HEK293 (cell line): ENCODE data around the gene CDK6.

Experiments used
- CTCF ChIA-PET: fragments of 350-600 bp; formaldehyde crosslinking; extraction: SDS; loops from one replicate; lab custom pipeline; 2021; ENCODE audit warnings: antibody characterized with exemption; lab: Yijun Ruan, JAX
- POLR2A ChIA-PET: fragments of 300-600 bp; formaldehyde crosslinking; extraction: SDS; loops from one replicate; lab custom pipeline; 2020; ENCODE audit warnings: antibody characterized with exemption, inconsistent platforms; lab: Yijun Ruan, JAX
- H3K27ac ChIP-seq: fragments of 200-500 bp; sonication (Bioruptor generic); 2 replicates; pipeline ENCODE4 v1.5.1; 2014; ENCODE audit warnings: low read depth, low read length, control low read depth, inconsistent platforms; ENCODE audit errors: extremely low read depth
- H3K36me3 ChIP-seq, 2 experiments: fragments of 200-500 bp in 1 of 2; sonication (Bioruptor generic) in 1 of 2; 1 replicate in 1 of 2; 2 replicates in 1 of 2; pipeline ENCODE4 v1.5.1; 2014 to 2017; ENCODE audit warnings: inconsistent platforms in 2 of 2, low read length in 2 of 2; ENCODE audit not compliant: control insufficient read depth in 2 of 2, insufficient read depth in 1 of 2
- H3K4me1 ChIP-seq: fragments of 200-500 bp; sonication (Bioruptor generic); 2 replicates; pipeline ENCODE4 v1.5.1; 2014; ENCODE audit warnings: mild to moderate bottlenecking, low read length, inconsistent platforms; ENCODE audit not compliant: control insufficient read depth, insufficient read depth
- H3K4me3 ChIP-seq: 2 replicates; pipeline ENCODE4 v1.5.1; 2011; ENCODE audit warnings: low read depth, mild to moderate bottlenecking, control low read depth, low read length, moderate library complexity
- H3K9me3 ChIP-seq: fragments of 200-500 bp; sonication (Bioruptor generic); 2 replicates; pipeline ENCODE4 v1.5.1; 2014; ENCODE audit warnings: low read depth, low read length, inconsistent platforms; ENCODE audit not compliant: control insufficient read depth, insufficient read depth
- GLIS1 ChIP-seq: fragments of 450-650 bp; formaldehyde crosslinking; IDR thresholded peaks from 2 replicates; pipeline ENCODE4 v1.5.1; 2016; ENCODE audit warnings: missing biosample characterization, missing genetic modification characterization
- GLIS2 ChIP-seq: fragments of 450-650 bp; formaldehyde crosslinking; IDR thresholded peaks from 2 replicates; pipeline ENCODE4 v1.5.1; 2016; ENCODE audit warnings: missing biosample characterization, missing genetic modification characterization
- INSM2 ChIP-seq: fragments of 450-650 bp; formaldehyde crosslinking; IDR thresholded peaks from 2 replicates; pipeline ENCODE4 v1.5.1; 2016; ENCODE audit warnings: missing biosample characterization, missing genetic modification characterization
- KLF9 ChIP-seq: fragments of 450-650 bp; formaldehyde crosslinking; IDR thresholded peaks from 2 replicates; pipeline ENCODE4 v1.5.1; 2016; ENCODE audit warnings: missing biosample characterization, missing genetic modification characterization, low read depth
- MEIS1 ChIP-seq: sonication (generic); formaldehyde crosslinking; IDR thresholded peaks from 2 replicates; pipeline ENCODE4 v1.8.1; 2022; ENCODE audit warnings: missing genetic modification reagents, mild to moderate bottlenecking, borderline replicate concordance
- MYNN ChIP-seq: fragments of 450-650 bp; formaldehyde crosslinking; IDR thresholded peaks from 2 replicates; pipeline ENCODE4 v1.5.1; 2016; ENCODE audit warnings: missing biosample characterization, missing genetic modification characterization, borderline replicate concordance
- OSR2 ChIP-seq: fragments of 450-650 bp; formaldehyde crosslinking; IDR thresholded peaks from 2 replicates; pipeline ENCODE4 v1.5.1; 2016; ENCODE audit warnings: missing biosample characterization, missing genetic modification characterization
- SALL2 ChIP-seq: fragments of 450-650 bp; formaldehyde crosslinking; IDR thresholded peaks from 2 replicates; pipeline ENCODE4 v1.5.0; 2017; ENCODE audit warnings: missing biosample characterization, mild to moderate bottlenecking, missing genetic modification characterization, borderline replicate concordance
- TCF7L2 ChIP-seq: IDR thresholded peaks from 2 replicates; pipeline ENCODE4 v1.6.1; 2011; ENCODE audit warnings: low read depth, mild to moderate bottlenecking, inconsistent platforms, low read length, moderate library complexity, borderline replicate concordance
- WT1 ChIP-seq: fragments of 450-650 bp; formaldehyde crosslinking; IDR thresholded peaks from 2 replicates; pipeline ENCODE4 v1.5.1; 2016; ENCODE audit warnings: missing biosample characterization, missing genetic modification characterization
- ZBTB7A ChIP-seq: fragments of 450-650 bp; formaldehyde crosslinking; IDR thresholded peaks from 2 replicates; pipeline ENCODE4 v1.5.1; 2016; ENCODE audit warnings: low read depth, missing biosample characterization, missing genetic modification characterization
- ZNF138 ChIP-seq: fragments of 450-650 bp; formaldehyde crosslinking; IDR thresholded peaks from 2 replicates; pipeline ENCODE4 v1.5.1; 2016; ENCODE audit warnings: missing biosample characterization, missing genetic modification characterization, borderline replicate concordance
- ZNF157 ChIP-seq: fragments of 450-650 bp; formaldehyde crosslinking; IDR thresholded peaks from 2 replicates; pipeline ENCODE4 v1.5.1; 2016; ENCODE audit warnings: missing biosample characterization, missing genetic modification characterization
- ZNF223 ChIP-seq: fragments of 450-650 bp; formaldehyde crosslinking; IDR thresholded peaks from 2 replicates; pipeline ENCODE4 v1.5.1; 2016; ENCODE audit warnings: missing biosample characterization, missing genetic modification characterization
- ZNF266 ChIP-seq: fragments of 450-650 bp; formaldehyde crosslinking; IDR thresholded peaks from 2 replicates; pipeline ENCODE4 v1.5.1; 2016; ENCODE audit warnings: missing biosample characterization, missing genetic modification characterization, low read depth
- ZNF350 ChIP-seq: fragments of 450-650 bp; formaldehyde crosslinking; IDR thresholded peaks from 2 replicates; pipeline ENCODE4 v1.5.0; 2017; ENCODE audit warnings: missing biosample characterization, mild to moderate bottlenecking, missing genetic modification characterization
- ZNF354C ChIP-seq: fragments of 450-650 bp; formaldehyde crosslinking; IDR thresholded peaks from 2 replicates; pipeline ENCODE4 v1.5.1; 2016; ENCODE audit warnings: missing biosample characterization, missing genetic modification characterization, low read depth, borderline replicate concordance
- ZNF391 ChIP-seq: fragments of 450-650 bp; formaldehyde crosslinking; IDR thresholded peaks from 2 replicates; pipeline ENCODE4 v1.5.1; 2016; ENCODE audit warnings: low read depth, missing biosample characterization, missing genetic modification characterization, borderline replicate concordance
- ZNF404 ChIP-seq: fragments of 450-650 bp; formaldehyde crosslinking; IDR thresholded peaks from 2 replicates; pipeline ENCODE4 v1.5.1; 2017; ENCODE audit warnings: missing biosample characterization, missing genetic modification characterization
- ZNF426 ChIP-seq: fragments of 450-650 bp; formaldehyde crosslinking; IDR thresholded peaks from 2 replicates; pipeline ENCODE4 v1.5.1; 2017; ENCODE audit warnings: missing biosample characterization, missing genetic modification characterization, mild to moderate bottlenecking, inconsistent platforms, moderate library complexity
- ZNF48 ChIP-seq: fragments of 450-650 bp; formaldehyde crosslinking; IDR thresholded peaks from 2 replicates; pipeline ENCODE4 v1.5.1; 2016; ENCODE audit warnings: missing biosample characterization, missing genetic modification characterization
- ZNF514 ChIP-seq: fragments of 450-650 bp; formaldehyde crosslinking; IDR thresholded peaks from 2 replicates; pipeline ENCODE4 v1.5.1; 2016; ENCODE audit warnings: missing biosample characterization, missing genetic modification characterization
- ZNF596 ChIP-seq: fragments of 450-650 bp; IDR thresholded peaks from 2 replicates; pipeline ENCODE4 v1.5.0; 2018; ENCODE audit warnings: missing biosample characterization, mild to moderate bottlenecking, missing genetic modification characterization, moderate library complexity
- ZNF777 ChIP-seq: fragments of 450-650 bp; formaldehyde crosslinking; IDR thresholded peaks from 2 replicates; pipeline ENCODE4 v1.5.1; 2017; ENCODE audit warnings: missing biosample characterization, missing genetic modification characterization, borderline replicate concordance
- ZNF792 ChIP-seq: fragments of 450-650 bp; formaldehyde crosslinking; IDR thresholded peaks from 2 replicates; pipeline ENCODE4 v1.5.1; 2016; ENCODE audit warnings: missing biosample characterization, missing genetic modification characterization
- ZNF830 ChIP-seq: fragments of 450-650 bp; IDR thresholded peaks from 2 replicates; pipeline ENCODE4 v1.5.0; 2018; ENCODE audit warnings: missing biosample characterization, missing genetic modification characterization, low read depth, mild to moderate bottlenecking, moderate library complexity
- ZSCAN23 ChIP-seq: fragments of 450-650 bp; formaldehyde crosslinking; IDR thresholded peaks from 2 replicates; pipeline ENCODE4 v1.5.1; 2016; ENCODE audit warnings: missing biosample characterization, missing genetic modification characterization
- TF ChIP-seq, protein P1 (sequence below): fragments of 450-650 bp; formaldehyde crosslinking; IDR thresholded peaks from 2 replicates; pipeline ENCODE4 v1.5.1; 2016; ENCODE audit warnings: missing biosample characterization, missing genetic modification characterization
- TF ChIP-seq, protein P2 (sequence below): fragments of 450-650 bp; formaldehyde crosslinking; IDR thresholded peaks from 2 replicates; pipeline ENCODE4 v1.5.1; 2016; ENCODE audit warnings: missing biosample characterization, missing genetic modification characterization
- TF ChIP-seq, protein P3 (sequence below): fragments of 450-650 bp; formaldehyde crosslinking; conservative IDR thresholded peaks from 2 replicates; pipeline ENCODE4 v1.5.1; 2016; ENCODE audit warnings: low read depth, missing biosample characterization, missing genetic modification characterization

CDK6 gene

DNA sequence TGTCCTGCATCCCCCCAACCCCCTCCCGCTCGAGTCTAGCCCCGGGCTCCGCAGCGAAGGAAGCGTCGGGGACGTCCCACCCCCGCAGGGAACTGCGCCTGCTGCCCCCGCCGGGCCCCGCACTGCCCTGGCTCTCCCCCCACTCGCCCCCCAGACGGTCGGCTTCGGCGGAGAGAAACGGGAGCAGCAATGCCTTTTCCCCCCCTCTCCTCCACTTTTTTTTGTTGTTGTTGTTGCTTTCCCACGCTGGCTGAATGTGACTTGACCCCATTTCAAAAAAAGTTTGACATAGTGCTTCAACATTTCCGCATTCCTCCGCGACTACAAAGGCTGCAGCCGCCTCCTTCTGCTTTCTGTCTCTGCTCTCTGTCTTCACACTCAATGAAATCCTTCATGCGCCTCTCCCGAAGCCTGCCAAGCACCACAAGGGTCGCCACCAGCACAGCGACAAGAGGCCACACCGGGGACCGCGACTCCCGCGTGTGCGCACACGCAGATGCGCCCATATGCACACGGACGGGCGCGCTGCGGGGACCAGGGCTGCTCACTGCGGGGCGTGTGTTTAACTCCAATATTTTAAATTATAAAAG lies 1.0 kb downstream of the CDK6 start:
- Histone ChIP-seq H3K4me1 (0 out of 2 replicates have a peak, but pooled peaks cover under 1% of the 10 kb centered on the region), H3K36me3 (peaks cover 0 to 6% of the 10 kb centered on the region in 2 experiments; a peak in 1 of 3 replicates), H3K4me3 (peak overlapping the region; percentile 80), H3K27ac (peak overlapping the region; percentile 96; the same call in 1 of the 2 replicates), H3K9me3 (no peaks in the 10 kb centered on the region)
- POLR2A ChIA-PET, result interaction anchor here (0.7 kb wide), 2 partner anchors 78 to 140 kb away, joined by 3 to 4 read pairs; no protein-coding TSS in a partner anchor
- CTCF ChIA-PET, result interaction anchor here (0.7 kb wide), 1 partner anchor 147 kb away, joined by 3 read pairs; no protein-coding TSS in a partner anchor
- TF ChIP-seq ZNF514 (tag by site-specific recombination), result no peak
- TF ChIP-seq ZNF830, result no peak
- TF ChIP-seq ZNF350, result no peak
- TF ChIP-seq INSM2, result peak; percentile 65; the same call in 1 of the 2 replicates
- TF ChIP-seq ZNF404 (tag by site-specific recombination), result no peak
- TF ChIP-seq KLF9 (tag by site-specific recombination), result no peak
- 0 out of 2 replicates have a peak, but pooled peaks have one; percentile 16 for TF ChIP-seq WT1 (tag by site-specific recombination)
- no peak for TF ChIP-seq OSR2 (tag by site-specific recombination)
- TF ChIP-seq ZNF48 (tag by site-specific recombination), result no peak
- no peak for TF ChIP-seq MEIS1
- TF ChIP-seq ZNF223 (tag by site-specific recombination), result no peak
- no peak for TF ChIP-seq SALL2 (tag by site-specific recombination)
- TF ChIP-seq GLIS1, result peak; percentile 76
- 0 out of 2 replicates have a peak, but pooled peaks have one; percentile 3 for TF ChIP-seq MYNN (tag by site-specific recombination)
- TF ChIP-seq ZNF792 (tag by site-specific recombination), result no peak
- TF ChIP-seq ZSCAN23 (tag by site-specific recombination), result no peak
- no peak for TF ChIP-seq ZNF354C (tag by site-specific recombination)
- no peak for TF ChIP-seq ZNF596
- no peak for TF ChIP-seq ZNF391
- TF ChIP-seq, protein P1, sequence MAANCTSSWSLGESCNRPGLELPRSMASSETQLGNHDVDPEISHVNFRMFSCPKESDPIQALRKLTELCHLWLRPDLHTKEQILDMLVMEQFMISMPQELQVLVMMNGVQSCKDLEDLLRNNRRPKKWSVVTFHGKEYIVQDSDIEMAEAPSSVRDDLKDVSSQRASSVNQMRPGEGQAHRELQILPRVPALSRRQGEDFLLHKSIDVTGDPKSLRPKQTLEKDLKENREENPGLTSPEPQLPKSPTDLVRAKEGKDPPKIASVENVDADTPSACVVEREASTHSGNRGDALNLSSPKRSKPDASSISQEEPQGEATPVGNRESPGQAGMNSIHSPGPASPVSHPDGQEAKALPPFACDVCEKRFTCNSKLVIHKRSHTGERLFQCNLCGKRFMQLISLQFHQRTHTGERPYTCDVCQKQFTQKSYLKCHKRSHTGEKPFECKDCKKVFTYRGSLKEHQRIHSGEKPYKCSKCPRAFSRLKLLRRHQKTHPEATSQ, result no peak
- TF ChIP-seq, protein P2, sequence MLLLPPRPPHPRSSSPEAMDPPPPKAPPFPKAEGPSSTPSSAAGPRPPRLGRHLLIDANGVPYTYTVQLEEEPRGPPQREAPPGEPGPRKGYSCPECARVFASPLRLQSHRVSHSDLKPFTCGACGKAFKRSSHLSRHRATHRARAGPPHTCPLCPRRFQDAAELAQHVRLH (tag by site-specific recombination), result no peak
- no peak for TF ChIP-seq ZNF777 (tag by site-specific recombination)
- no peak for TF ChIP-seq ZNF157 (tag by site-specific recombination)
- TF ChIP-seq TCF7L2, result peak; percentile 96
- no peak for TF ChIP-seq ZBTB7A (tag by site-specific recombination)
- TF ChIP-seq ZNF426 (tag by site-specific recombination), result no peak
- TF ChIP-seq, protein P3, sequence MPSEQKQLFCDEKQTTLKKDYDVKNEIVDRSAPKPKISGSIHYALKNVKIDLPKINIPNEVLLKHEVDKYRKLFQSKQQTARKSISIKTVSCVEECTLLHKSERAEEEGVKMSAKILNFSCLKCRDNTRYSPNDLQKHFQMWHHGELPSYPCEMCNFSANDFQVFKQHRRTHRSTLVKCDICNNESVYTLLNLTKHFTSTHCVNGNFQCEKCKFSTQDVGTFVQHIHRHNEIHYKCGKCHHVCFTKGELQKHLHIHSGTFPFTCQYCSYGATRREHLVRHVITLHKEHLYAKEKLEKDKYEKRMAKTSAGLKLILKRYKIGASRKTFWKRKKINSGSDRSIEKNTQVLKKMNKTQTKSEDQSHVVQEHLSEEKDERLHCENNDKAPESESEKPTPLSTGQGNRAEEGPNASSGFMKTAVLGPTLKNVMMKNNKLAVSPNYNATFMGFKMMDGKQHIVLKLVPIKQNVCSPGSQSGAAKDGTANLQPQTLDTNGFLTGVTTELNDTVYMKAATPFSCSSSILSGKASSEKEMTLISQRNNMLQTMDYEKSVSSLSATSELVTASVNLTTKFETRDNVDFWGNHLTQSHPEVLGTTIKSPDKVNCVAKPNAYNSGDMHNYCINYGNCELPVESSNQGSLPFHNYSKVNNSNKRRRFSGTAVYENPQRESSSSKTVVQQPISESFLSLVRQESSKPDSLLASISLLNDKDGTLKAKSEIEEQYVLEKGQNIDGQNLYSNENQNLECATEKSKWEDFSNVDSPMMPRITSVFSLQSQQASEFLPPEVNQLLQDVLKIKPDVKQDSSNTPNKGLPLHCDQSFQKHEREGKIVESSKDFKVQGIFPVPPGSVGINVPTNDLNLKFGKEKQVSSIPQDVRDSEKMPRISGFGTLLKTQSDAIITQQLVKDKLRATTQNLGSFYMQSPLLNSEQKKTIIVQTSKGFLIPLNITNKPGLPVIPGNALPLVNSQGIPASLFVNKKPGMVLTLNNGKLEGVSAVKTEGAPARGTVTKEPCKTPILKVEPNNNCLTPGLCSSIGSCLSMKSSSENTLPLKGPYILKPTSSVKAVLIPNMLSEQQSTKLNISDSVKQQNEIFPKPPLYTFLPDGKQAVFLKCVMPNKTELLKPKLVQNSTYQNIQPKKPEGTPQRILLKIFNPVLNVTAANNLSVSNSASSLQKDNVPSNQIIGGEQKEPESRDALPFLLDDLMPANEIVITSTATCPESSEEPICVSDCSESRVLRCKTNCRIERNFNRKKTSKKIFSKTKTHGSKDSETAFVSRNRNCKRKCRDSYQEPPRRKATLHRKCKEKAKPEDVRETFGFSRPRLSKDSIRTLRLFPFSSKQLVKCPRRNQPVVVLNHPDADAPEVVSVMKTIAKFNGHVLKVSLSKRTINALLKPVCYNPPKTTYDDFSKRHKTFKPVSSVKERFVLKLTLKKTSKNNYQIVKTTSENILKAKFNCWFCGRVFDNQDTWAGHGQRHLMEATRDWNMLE, result no peak
- peak; percentile 81 for TF ChIP-seq GLIS2 (tag by site-specific recombination)
- TF ChIP-seq ZNF138 (tag by site-specific recombination), result no peak
- TF ChIP-seq ZNF266 (tag by site-specific recombination), result no peak
